Transverse colon (tissue), 4 donors: ENCODE results near the gene SLC52A3.

ENCODE experiments used
- EP300 ChIP-seq: sonication (generic); formaldehyde crosslinking; IDR thresholded peaks from one replicate; pipeline ENCODE4 v1.6.1; 2017; ENCODE audit warnings: antibody characterized with exemption, low read depth
- POLR2A ChIP-seq: fragments of 450-650 bp; IDR thresholded peaks from one replicate; pipeline ENCODE4 v1.6.1; 2016; ENCODE audit warnings: antibody characterized with exemption, mild to moderate bottlenecking, moderate library complexity
- POLR2AphosphoS5 ChIP-seq, 3 donors: sonication (generic); formaldehyde crosslinking; IDR thresholded peaks; one replicate each; pipeline ENCODE4 v1.6.1; 2016; ENCODE audit warnings: antibody characterized with exemption in 3 of 3
- TF ChIP-seq, protein P1 (sequence below), 5 experiments: fragments of 200-600 bp in 3 of 5; fragments of 450-650 bp in 2 of 5; sonication (generic) in 3 of 5; IDR thresholded peaks; 1 replicate in 2 of 5; 2 replicates in 3 of 5; pipeline ENCODE4 v1.5.1; 2016 to 2017; ENCODE audit warnings: antibody characterized with exemption in 5 of 5, inconsistent platforms in 3 of 5, mild to moderate bottlenecking in 2 of 5, moderate library complexity in 1 of 5

DNA sequence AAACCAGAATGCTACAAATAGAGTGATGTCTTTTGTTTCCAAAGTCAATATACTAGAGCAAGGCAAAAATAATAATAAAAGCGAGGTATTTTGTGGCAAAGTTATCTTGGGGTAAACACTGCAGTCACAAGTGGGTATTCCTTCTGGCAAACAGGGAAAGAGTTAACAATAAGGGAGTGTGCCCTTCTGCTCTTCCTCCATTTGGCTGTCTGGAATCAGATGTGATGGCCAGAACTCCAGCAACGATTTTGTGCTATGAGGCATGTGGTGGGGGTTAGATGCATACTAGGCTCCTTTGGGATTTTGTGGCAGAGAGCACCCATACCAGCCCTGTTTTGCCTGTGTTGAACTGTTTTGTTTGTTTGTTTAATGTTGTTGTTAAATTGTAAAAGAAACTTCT is 2.4 kb upstream of the SLC52A3 start:
- TF ChIP-seq, protein P1, sequence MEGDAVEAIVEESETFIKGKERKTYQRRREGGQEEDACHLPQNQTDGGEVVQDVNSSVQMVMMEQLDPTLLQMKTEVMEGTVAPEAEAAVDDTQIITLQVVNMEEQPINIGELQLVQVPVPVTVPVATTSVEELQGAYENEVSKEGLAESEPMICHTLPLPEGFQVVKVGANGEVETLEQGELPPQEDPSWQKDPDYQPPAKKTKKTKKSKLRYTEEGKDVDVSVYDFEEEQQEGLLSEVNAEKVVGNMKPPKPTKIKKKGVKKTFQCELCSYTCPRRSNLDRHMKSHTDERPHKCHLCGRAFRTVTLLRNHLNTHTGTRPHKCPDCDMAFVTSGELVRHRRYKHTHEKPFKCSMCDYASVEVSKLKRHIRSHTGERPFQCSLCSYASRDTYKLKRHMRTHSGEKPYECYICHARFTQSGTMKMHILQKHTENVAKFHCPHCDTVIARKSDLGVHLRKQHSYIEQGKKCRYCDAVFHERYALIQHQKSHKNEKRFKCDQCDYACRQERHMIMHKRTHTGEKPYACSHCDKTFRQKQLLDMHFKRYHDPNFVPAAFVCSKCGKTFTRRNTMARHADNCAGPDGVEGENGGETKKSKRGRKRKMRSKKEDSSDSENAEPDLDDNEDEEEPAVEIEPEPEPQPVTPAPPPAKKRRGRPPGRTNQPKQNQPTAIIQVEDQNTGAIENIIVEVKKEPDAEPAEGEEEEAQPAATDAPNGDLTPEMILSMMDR (IDR thresholded peaks at IDR 0.05), result no peak
- TF ChIP-seq POLR2A (no peak), EP300 (no peak), POLR2AphosphoS5 (IDR thresholded peaks at IDR 0.05) (no peak)
